ENCODE results near the gene CENPP.

CENPP gene

GRCh38 chr9:92509050-92509449, 183.3 kb downstream of the CENPP start:
- Histone ChIP-seq H3K4me3 (ENCODE audit: low read length) (no peak overlapping the region), H3K9me3 (ENCODE audit: insufficient read depth, low read length) (no peaks in the 10 kb centered on the region), H3K79me2 (ENCODE audit: low read length) (no peaks in the 10 kb centered on the region), H4K20me1 (ENCODE audit: insufficient read depth, low read length) (no peaks in the 10 kb centered on the region), H3K4me2 (ENCODE audit: low read length) (no peak overlapping the region), H3K27me3 (ENCODE audit: low read depth, low read length) (no peaks in the 10 kb centered on the region), H3K27ac (ENCODE audit: low read length) (no peak overlapping the region), H2AFZ (ENCODE audit: low read depth, low read length) (no peak overlapping the region), H3K4me1 (ENCODE audit: low read length) (peaks cover 7% of the 10 kb centered on the region), H3K36me3 (replicated peaks; ENCODE audit: low read depth, low read length) (no peaks in the 10 kb centered on the region), H3K9ac (ENCODE audit: low read length) (no peak overlapping the region)
- TF ChIP-seq EZH2phosphoT487 (IDR thresholded peaks at IDR 0.05; ENCODE audit: low read depth) = no peak
- TF ChIP-seq CTCF (IDR thresholded peaks at IDR 0.05; ENCODE audit: low read depth, low read length) = no peak

GRCh38 chr9:92510747-92511146, 185.0 kb downstream of the CENPP start:
- Histone ChIP-seq H3K79me2 (ENCODE audit: low read length) (no peaks in the 10 kb centered on the region), H3K9ac (ENCODE audit: low read length) (no peak overlapping the region), H2AFZ (ENCODE audit: low read depth, low read length) (no peak overlapping the region), H3K4me1 (ENCODE audit: low read length) (peaks cover 7% of the 10 kb centered on the region), H3K9me3 (ENCODE audit: insufficient read depth, low read length) (no peaks in the 10 kb centered on the region), H3K27ac (ENCODE audit: low read length) (no peak overlapping the region), H4K20me1 (ENCODE audit: insufficient read depth, low read length) (no peaks in the 10 kb centered on the region), H3K36me3 (replicated peaks; ENCODE audit: low read depth, low read length) (no peaks in the 10 kb centered on the region), H3K27me3 (ENCODE audit: low read depth, low read length) (no peaks in the 10 kb centered on the region), H3K4me3 (ENCODE audit: low read length) (no peak overlapping the region), H3K4me2 (ENCODE audit: low read length) (no peak overlapping the region)
- TF ChIP-seq CTCF (IDR thresholded peaks at IDR 0.05; ENCODE audit: low read depth, low read length) = no peak
- TF ChIP-seq EZH2phosphoT487 (IDR thresholded peaks at IDR 0.05; ENCODE audit: low read depth) = no peak

- no peak for TF ChIP-seq EZH2phosphoT487 (IDR thresholded peaks at IDR 0.05; ENCODE audit: low read depth)
- TF ChIP-seq CTCF (IDR thresholded peaks at IDR 0.05; ENCODE audit: low read depth, low read length) = no peak
- Histone ChIP-seq H3K27me3 (ENCODE audit: low read depth, low read length) (no peaks in the 10 kb centered on the region), H3K4me1 (ENCODE audit: low read length) (peaks cover 7% of the 10 kb centered on the region), H3K79me2 (ENCODE audit: low read length) (no peaks in the 10 kb centered on the region), H3K4me3 (ENCODE audit: low read length) (no peak overlapping the region), H3K36me3 (replicated peaks; ENCODE audit: low read depth, low read length) (no peaks in the 10 kb centered on the region), H3K9me3 (ENCODE audit: insufficient read depth, low read length) (no peaks in the 10 kb centered on the region), H2AFZ (ENCODE audit: low read depth, low read length) (no peak overlapping the region), H3K27ac (ENCODE audit: low read length) (no peak overlapping the region), H3K4me2 (ENCODE audit: low read length) (no peak overlapping the region), H4K20me1 (ENCODE audit: insufficient read depth, low read length) (no peaks in the 10 kb centered on the region), H3K9ac (ENCODE audit: low read length) (no peak overlapping the region)
These were observed 186.9 kb downstream of the CENPP start for GRCh38 chr9:92512622-92513021.

- Histone ChIP-seq H3K9ac (ENCODE audit: low read length) (no peak overlapping the region), H3K36me3 (replicated peaks; ENCODE audit: low read depth, low read length) (no peaks in the 10 kb centered on the region), H3K9me3 (ENCODE audit: insufficient read depth, low read length) (no peaks in the 10 kb centered on the region), H3K27ac (ENCODE audit: low read length) (no peak overlapping the region), H4K20me1 (ENCODE audit: insufficient read depth, low read length) (no peaks in the 10 kb centered on the region), H2AFZ (ENCODE audit: low read depth, low read length) (no peak overlapping the region), H3K4me2 (ENCODE audit: low read length) (no peak overlapping the region), H3K27me3 (ENCODE audit: low read depth, low read length) (no peaks in the 10 kb centered on the region), H3K4me1 (ENCODE audit: low read length) (peaks cover 7% of the 10 kb centered on the region), H3K4me3 (ENCODE audit: low read length) (no peak overlapping the region), H3K79me2 (ENCODE audit: low read length) (no peaks in the 10 kb centered on the region)
- TF ChIP-seq CTCF (IDR thresholded peaks at IDR 0.05; ENCODE audit: low read depth, low read length) = no peak
- no peak for TF ChIP-seq EZH2phosphoT487 (IDR thresholded peaks at IDR 0.05; ENCODE audit: low read depth)
These were observed 187.6 kb downstream of the CENPP start for GRCh38 chr9:92513349-92513748.
